Stimulated activated CD4-positive, alpha-beta T cell treated with anti-CD3 and anti-CD28 coated beads, TNF-alpha, amount 100 ng/mL, for 4 hours (primary cell): Measurements from ENCODE around the gene CBX4.

Experiments used
- DNase-seq, 3 experiments: peaks; one replicate each; pipeline ENCODE4 v3.0.0-alpha.2; 2020; ENCODE audit warnings: low read depth in 3 of 3

CBX4 gene

GRCh38 chr17:79786930-79787643, 52.2 kb downstream of the CBX4 start:
- DNase-seq, result no peak

GRCh38 chr17:79785900-79786810, 53.1 kb downstream of the CBX4 start:
- DNase-seq, result no peak

GRCh38 chr17:79785017-79785899, 54.0 kb downstream of the CBX4 start:
- DNase-seq, result no peak

GRCh38 chr17:79784353-79785016, 54.8 kb downstream of the CBX4 start:
- no peak for DNase-seq

- DNase-seq, result no peak
Measured at GRCh38 chr17:79783891-79784290, 55.3 kb downstream of the CBX4 start.
